ENCODE data around the gene ASNSD1.

The ASNSD1 gene

GRCh38 chr2:189661148-189661956 lies at the start of gene ASNSD1:
TSS of gene ASNSD1 (plus strand) at chr2:189661459. CDS start at chr2:189666133, 4,674 bp downstream.
- DNase-seq (ENCODE audit: low read depth), result peak; percentile 99

- peak; percentile 69 for DNase-seq (ENCODE audit: low read depth)
Measured at GRCh38 chr2:189613077-189613636, 48.1 kb upstream of the ASNSD1 start.

- DNase-seq (ENCODE audit: low read depth), result no peak
Measured at GRCh38 chr2:189613650-189614420, 47.4 kb upstream of the ASNSD1 start.

- DNase-seq (ENCODE audit: low read depth), result no peak
Measured at GRCh38 chr2:189614585-189614984, 46.7 kb upstream of the ASNSD1 start.

- no peak for DNase-seq (ENCODE audit: low read depth)
Measured at GRCh38 chr2:189618197-189618596, 43.1 kb upstream of the ASNSD1 start.

GRCh38 chr2:189621781-189622180 lies 39.5 kb upstream of the ASNSD1 start:
- no peak for DNase-seq (ENCODE audit: low read depth)

GRCh38 chr2:189623049-189623448 lies 38.2 kb upstream of the ASNSD1 start:
- DNase-seq (ENCODE audit: low read depth), result no peak

GRCh38 chr2:189624648-189625355 lies 36.5 kb upstream of the ASNSD1 start:
- DNase-seq (ENCODE audit: low read depth), result no peak

GRCh38 chr2:189625636-189626035 lies 35.6 kb upstream of the ASNSD1 start:
- DNase-seq (ENCODE audit: low read depth), result no peak

- no peak for DNase-seq (ENCODE audit: low read depth)
Measured at GRCh38 chr2:189627789-189628188, 33.5 kb upstream of the ASNSD1 start.

- DNase-seq (ENCODE audit: low read depth), result no peak
Measured at GRCh38 chr2:189628817-189629530, 32.3 kb upstream of the ASNSD1 start.

GRCh38 chr2:189629531-189630453 lies 31.5 kb upstream of the ASNSD1 start:
- no peak for DNase-seq (ENCODE audit: low read depth)

- DNase-seq (ENCODE audit: low read depth), result no peak
Measured at GRCh38 chr2:189631849-189632248, 29.4 kb upstream of the ASNSD1 start.

GRCh38 chr2:189633392-189633811 lies 27.9 kb upstream of the ASNSD1 start:
- no peak for DNase-seq (ENCODE audit: low read depth)

- no peak for DNase-seq (ENCODE audit: low read depth)
Measured at GRCh38 chr2:189635353-189635752, 25.9 kb upstream of the ASNSD1 start.

GRCh38 chr2:189638301-189639006 lies 22.8 kb upstream of the ASNSD1 start:
- no peak for DNase-seq (ENCODE audit: low read depth)

- no peak for DNase-seq (ENCODE audit: low read depth)
Measured at GRCh38 chr2:189639007-189639609, 22.2 kb upstream of the ASNSD1 start.

GRCh38 chr2:189641002-189641401 lies 20.3 kb upstream of the ASNSD1 start:
- DNase-seq (ENCODE audit: low read depth), result no peak

- no peak for DNase-seq (ENCODE audit: low read depth)
Measured at GRCh38 chr2:189641590-189641989, 19.7 kb upstream of the ASNSD1 start.

Data from HS-5 (cell line).